Type B pancreatic cell (in vitro differentiated cells): Measurements from ENCODE around the gene CDH24. TPM values are rescaled to one million over a fixed set of nuclear protein-coding genes. Genes with fewer than 3 reads are reported as not detected.

Experiments
- DNase-seq: peaks from one replicate; pipeline ENCODE4 v3.0.0; 2021; ENCODE audit warnings: mixed read lengths; ENCODE audit not compliant: unreplicated experiment; ENCODE audit errors: extremely low spot score
- H3K27ac Mint-ChIP-seq: 2 replicates; pipeline ENCODE4 v1.8.0; 2021; ENCODE audit warnings: mild to moderate bottlenecking, mixed read lengths
- H3K27me3 Mint-ChIP-seq: 2 replicates; pipeline ENCODE4 v1.8.0; 2021; ENCODE audit warnings: mixed read lengths
- H3K36me3 Mint-ChIP-seq: 2 replicates; pipeline ENCODE4 v1.8.0; 2021; ENCODE audit warnings: mixed read lengths
- H3K4me1 Mint-ChIP-seq: one replicate; pipeline ENCODE4 v1.8.0; 2021; ENCODE audit warnings: mixed read lengths; ENCODE audit not compliant: unreplicated experiment
- H3K4me3 Mint-ChIP-seq: 2 replicates; pipeline ENCODE4 v1.8.0; 2021; ENCODE audit warnings: mild to moderate bottlenecking, mixed read lengths
- H3K9me3 Mint-ChIP-seq: 2 replicates; pipeline ENCODE4 v1.8.0; 2021; ENCODE audit warnings: mixed read lengths
- CTCF ChIP-seq: fragments of 200-600 bp; sonication (generic); conservative IDR thresholded peaks from 2 replicates; pipeline ENCODE4 v1.5.0; 2021; ENCODE audit warnings: antibody characterized with exemption, mild to moderate bottlenecking
- total RNA-seq: library from RNA; stranded (reverse); gene quantifications from 2 replicates; pipeline ENCODE4 v1.2.1, GENCODE V29; 2021; ENCODE audit warnings: low replicate concordance

Gene CDH24
- total RNA-seq, 1 donor from 2014 or later = 20.4 TPM

DNA sequence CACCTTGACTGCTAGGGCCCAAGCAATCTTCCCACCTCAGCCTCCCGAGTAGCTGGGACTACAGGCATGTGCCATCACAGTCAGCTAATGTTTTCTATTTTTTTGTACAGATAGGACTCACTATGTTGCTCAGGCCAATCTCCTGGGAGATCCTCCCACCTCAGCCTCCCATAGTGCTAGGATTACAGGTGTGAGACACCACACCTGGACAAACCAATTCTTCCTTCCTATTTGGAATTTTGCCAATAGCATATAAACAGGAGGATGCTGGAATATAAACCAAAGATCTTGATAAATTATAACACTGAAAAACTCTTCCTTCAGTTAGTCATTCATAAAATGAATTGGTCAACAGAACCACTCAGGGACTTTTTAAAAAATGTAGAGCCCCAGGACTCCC lies 29.2 kb upstream of the CDH24 start:
- Mint-ChIP-seq H3K27ac (no peak overlapping the region), H3K27me3 (no peaks in the 10 kb centered on the region), H3K9me3 (no peaks in the 10 kb centered on the region), H3K36me3 (peaks cover 40% of the 10 kb centered on the region), H3K4me3 (no peak overlapping the region), H3K4me1 (no peaks in the 10 kb centered on the region)
- no peak for TF ChIP-seq CTCF
- no peak for DNase-seq

DNA sequence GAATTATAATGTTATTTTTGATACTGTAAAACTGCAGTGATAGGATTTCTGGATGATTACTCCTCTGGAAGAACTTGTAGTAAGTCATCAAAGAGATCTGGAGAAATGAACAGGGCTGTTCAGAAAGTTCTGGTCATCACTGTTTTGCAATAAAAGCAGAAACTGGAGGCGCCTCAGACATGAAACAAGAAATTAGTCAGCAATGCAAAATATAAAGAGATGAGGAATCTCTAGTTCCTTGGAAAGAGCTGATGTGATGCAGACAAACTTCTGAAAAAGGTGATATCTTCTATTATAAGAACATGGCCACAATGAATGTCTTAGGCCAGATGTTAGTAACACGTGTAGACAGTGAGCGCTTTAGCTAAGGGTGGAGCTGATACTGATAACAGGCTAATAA lies 28.1 kb upstream of the CDH24 start:
- Mint-ChIP-seq H3K36me3 (peaks cover 47% of the 10 kb centered on the region), H3K27me3 (no peaks in the 10 kb centered on the region), H3K4me3 (no peak overlapping the region), H3K27ac (peak overlapping the region; percentile 27), H3K4me1 (no peaks in the 10 kb centered on the region), H3K9me3 (no peaks in the 10 kb centered on the region)
- DNase-seq = no peak
- TF ChIP-seq CTCF = no peak

GRCh38 chr14:23080474-23080873 lies 23.2 kb upstream of the CDH24 start:
- no peak overlapping the region for H3K27ac Mint-ChIP-seq
- H3K36me3 Mint-ChIP-seq = peaks cover 33% of the 10 kb centered on the region

DNA sequence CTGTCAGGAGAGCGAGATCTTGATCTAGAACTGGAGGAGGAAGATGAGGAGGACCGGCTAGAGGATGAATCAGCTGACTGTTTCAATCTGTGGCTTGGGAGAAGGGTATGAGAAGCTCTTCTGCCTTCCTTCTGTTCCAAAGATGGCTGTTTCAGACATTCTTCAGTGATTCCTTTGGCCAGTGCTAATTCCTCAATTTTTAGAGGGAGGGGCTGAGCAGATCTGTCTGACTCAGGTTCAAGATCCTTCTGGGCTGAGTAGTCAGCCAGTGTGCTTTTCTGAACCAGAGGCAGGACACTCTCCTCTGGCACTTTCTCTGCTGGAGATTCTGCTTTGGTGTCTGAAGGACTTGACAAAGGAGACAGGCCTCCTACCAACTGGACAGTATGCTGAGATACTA lies 22.4 kb upstream of the CDH24 start:
- Mint-ChIP-seq H3K27me3 (no peaks in the 10 kb centered on the region), H3K9me3 (no peaks in the 10 kb centered on the region), H3K4me1 (no peaks in the 10 kb centered on the region), H3K36me3 (peaks cover 34% of the 10 kb centered on the region), H3K27ac (peak overlapping the region; percentile 58), H3K4me3 (no peak overlapping the region)
- DNase-seq = no peak
- no peak for TF ChIP-seq CTCF

More at GRCh38 chr14:23080474-23080873, 23.2 kb upstream of the CDH24 start:
- no peak for TF ChIP-seq CTCF
- Mint-ChIP-seq H3K27me3 (no peaks in the 10 kb centered on the region), H3K4me1 (no peaks in the 10 kb centered on the region), H3K4me3 (no peak overlapping the region), H3K9me3 (no peaks in the 10 kb centered on the region)
- DNase-seq = no peak

- Mint-ChIP-seq H3K4me3 (no peak overlapping the region), H3K27me3 (no peaks in the 10 kb centered on the region), H3K9me3 (no peaks in the 10 kb centered on the region), H3K4me1 (no peaks in the 10 kb centered on the region), H3K27ac (peak overlapping the region; percentile 58), H3K36me3 (peaks cover 30% of the 10 kb centered on the region)
- no peak for DNase-seq
- no peak for TF ChIP-seq CTCF
These were observed 21.4 kb upstream of the CDH24 start for GRCh38 chr14:23078692-23079116.

DNA sequence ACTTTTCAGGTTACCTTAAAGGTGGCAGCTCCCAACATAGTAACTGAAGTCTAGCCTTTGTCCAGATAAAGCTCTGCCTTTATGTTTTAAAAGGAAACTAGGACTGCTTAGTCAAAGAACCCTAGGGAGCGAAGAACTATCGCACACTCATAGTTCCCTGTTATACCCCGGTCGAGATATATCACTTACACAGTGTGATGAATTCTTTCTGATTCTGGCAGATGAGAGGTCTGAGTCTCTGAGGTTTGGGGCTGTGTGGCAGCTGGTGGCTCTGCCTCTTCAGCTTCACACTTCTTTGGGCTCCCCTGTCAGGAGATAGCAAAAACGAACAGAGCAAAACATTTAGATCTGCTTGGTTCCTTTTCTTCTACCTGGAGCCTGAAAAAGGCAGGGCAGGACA lies 20.6 kb upstream of the CDH24 start:
- H3K27ac Mint-ChIP-seq = peak overlapping the region; percentile 58
- H3K4me1 Mint-ChIP-seq = no peaks in the 10 kb centered on the region
- no peak for DNase-seq
- no peaks in the 10 kb centered on the region for H3K27me3 Mint-ChIP-seq
- H3K9me3 Mint-ChIP-seq = no peaks in the 10 kb centered on the region
- no peak overlapping the region for H3K4me3 Mint-ChIP-seq
- no peak for TF ChIP-seq CTCF
- peaks cover 30% of the 10 kb centered on the region for H3K36me3 Mint-ChIP-seq
